GM23338 (cell line): ENCODE results near the gene JHY.

Source experiments
- CREB1 ChIP-seq: fragments of 250-450 bp; sonication (Bioruptor Pico); IDR thresholded peaks from 2 replicates; pipeline ENCODE4 v1.5.0; 2020; ENCODE audit warnings: low read depth, mild to moderate bottlenecking, moderate library complexity
- CTCF ChIP-seq, 2 experiments: fragments of 200-600 bp in 1 of 2; sonication (generic) in 1 of 2; conservative IDR thresholded peaks; 2 replicates each; pipeline versions ENCODE4 v1.5.1 to v1.6.1; 2016 to 2017; ENCODE audit warnings: antibody characterized with exemption in 2 of 2, low read depth in 2 of 2, mild to moderate bottlenecking in 2 of 2, moderate library complexity in 1 of 2
- EZH2 ChIP-seq: fragments of 200-600 bp; sonication (generic); IDR thresholded peaks from one replicate; pipeline ENCODE4 v1.8.0; 2017; ENCODE audit warnings: antibody characterized with exemption, mild to moderate bottlenecking, low read depth; ENCODE audit not compliant: unreplicated experiment
- EZH2phosphoT487 ChIP-seq: fragments of 200-600 bp; sonication (generic); IDR thresholded peaks from one replicate; pipeline ENCODE4 v1.8.1; 2018; ENCODE audit warnings: antibody characterized with exemption; ENCODE audit not compliant: unreplicated experiment
- JUNB ChIP-seq: IDR thresholded peaks from one replicate; pipeline ENCODE4 v1.6.1; 2016; ENCODE audit warnings: antibody characterized with exemption; ENCODE audit not compliant: unreplicated experiment
- NANOG ChIP-seq: IDR thresholded peaks from 2 replicates; pipeline ENCODE4 v1.6.1; 2016; ENCODE audit warnings: antibody characterized with exemption, borderline replicate concordance
- POLR2AphosphoS5 ChIP-seq: IDR thresholded peaks from 2 replicates; pipeline ENCODE4 v1.6.1; 2016; ENCODE audit warnings: antibody characterized with exemption, low read depth
- REST ChIP-seq: IDR thresholded peaks from one replicate; pipeline ENCODE4 v1.6.1; 2018; ENCODE audit warnings: antibody characterized with exemption; ENCODE audit not compliant: unreplicated experiment
- STAT1 ChIP-seq: IDR thresholded peaks from one replicate; pipeline ENCODE4 v1.6.1; 2016; ENCODE audit warnings: antibody characterized with exemption; ENCODE audit not compliant: unreplicated experiment
- ZNF331 ChIP-seq: fragments of 250-450 bp; sonication (Bioruptor Pico); IDR thresholded peaks from 2 replicates; pipeline ENCODE4 v1.5.0; 2020; ENCODE audit warnings: low read depth, mild to moderate bottlenecking, moderate library complexity
- TF ChIP-seq, protein P1 (sequence below): fragments of 250-450 bp; sonication (Bioruptor Pico); IDR thresholded peaks from 2 replicates; pipeline ENCODE4 v1.5.0; 2020; ENCODE audit warnings: mild to moderate bottlenecking, moderate library complexity
- TF ChIP-seq, protein P2 (sequence below): IDR thresholded peaks from 2 replicates; pipeline ENCODE4 v1.6.1; 2016; ENCODE audit warnings: antibody characterized with exemption

DNA sequence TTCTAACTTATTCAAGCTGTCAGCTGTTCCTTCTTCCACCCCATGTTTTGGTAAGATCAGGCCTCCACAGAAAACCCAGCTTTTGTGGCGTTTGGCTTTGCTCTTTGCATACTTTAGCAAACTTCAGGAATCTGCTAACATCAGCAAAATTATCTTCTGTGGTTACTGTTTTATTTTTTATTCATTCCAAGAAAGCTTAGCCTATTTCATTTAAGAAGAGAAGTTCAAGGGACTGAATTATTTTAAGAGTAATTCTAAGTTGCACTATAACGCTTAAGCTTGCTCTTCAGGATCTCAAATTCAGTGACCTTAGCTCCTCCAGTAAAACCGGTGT is 1.1 kb downstream of the JHY start:
- no peak for TF ChIP-seq POLR2AphosphoS5
- TF ChIP-seq CTCF (conservative IDR thresholded peaks at IDR 0.05; ENCODE audit: low read depth in 2 of 2), result no peak
- TF ChIP-seq EZH2, result no peak
- TF ChIP-seq REST, result no peak
- no peak for TF ChIP-seq EZH2phosphoT487
- no peak for TF ChIP-seq NANOG
- TF ChIP-seq JUNB, result no peak
- no peak for TF ChIP-seq CREB1
- TF ChIP-seq STAT1, result no peak
- no peak for TF ChIP-seq ZNF331
- TF ChIP-seq, protein P1, sequence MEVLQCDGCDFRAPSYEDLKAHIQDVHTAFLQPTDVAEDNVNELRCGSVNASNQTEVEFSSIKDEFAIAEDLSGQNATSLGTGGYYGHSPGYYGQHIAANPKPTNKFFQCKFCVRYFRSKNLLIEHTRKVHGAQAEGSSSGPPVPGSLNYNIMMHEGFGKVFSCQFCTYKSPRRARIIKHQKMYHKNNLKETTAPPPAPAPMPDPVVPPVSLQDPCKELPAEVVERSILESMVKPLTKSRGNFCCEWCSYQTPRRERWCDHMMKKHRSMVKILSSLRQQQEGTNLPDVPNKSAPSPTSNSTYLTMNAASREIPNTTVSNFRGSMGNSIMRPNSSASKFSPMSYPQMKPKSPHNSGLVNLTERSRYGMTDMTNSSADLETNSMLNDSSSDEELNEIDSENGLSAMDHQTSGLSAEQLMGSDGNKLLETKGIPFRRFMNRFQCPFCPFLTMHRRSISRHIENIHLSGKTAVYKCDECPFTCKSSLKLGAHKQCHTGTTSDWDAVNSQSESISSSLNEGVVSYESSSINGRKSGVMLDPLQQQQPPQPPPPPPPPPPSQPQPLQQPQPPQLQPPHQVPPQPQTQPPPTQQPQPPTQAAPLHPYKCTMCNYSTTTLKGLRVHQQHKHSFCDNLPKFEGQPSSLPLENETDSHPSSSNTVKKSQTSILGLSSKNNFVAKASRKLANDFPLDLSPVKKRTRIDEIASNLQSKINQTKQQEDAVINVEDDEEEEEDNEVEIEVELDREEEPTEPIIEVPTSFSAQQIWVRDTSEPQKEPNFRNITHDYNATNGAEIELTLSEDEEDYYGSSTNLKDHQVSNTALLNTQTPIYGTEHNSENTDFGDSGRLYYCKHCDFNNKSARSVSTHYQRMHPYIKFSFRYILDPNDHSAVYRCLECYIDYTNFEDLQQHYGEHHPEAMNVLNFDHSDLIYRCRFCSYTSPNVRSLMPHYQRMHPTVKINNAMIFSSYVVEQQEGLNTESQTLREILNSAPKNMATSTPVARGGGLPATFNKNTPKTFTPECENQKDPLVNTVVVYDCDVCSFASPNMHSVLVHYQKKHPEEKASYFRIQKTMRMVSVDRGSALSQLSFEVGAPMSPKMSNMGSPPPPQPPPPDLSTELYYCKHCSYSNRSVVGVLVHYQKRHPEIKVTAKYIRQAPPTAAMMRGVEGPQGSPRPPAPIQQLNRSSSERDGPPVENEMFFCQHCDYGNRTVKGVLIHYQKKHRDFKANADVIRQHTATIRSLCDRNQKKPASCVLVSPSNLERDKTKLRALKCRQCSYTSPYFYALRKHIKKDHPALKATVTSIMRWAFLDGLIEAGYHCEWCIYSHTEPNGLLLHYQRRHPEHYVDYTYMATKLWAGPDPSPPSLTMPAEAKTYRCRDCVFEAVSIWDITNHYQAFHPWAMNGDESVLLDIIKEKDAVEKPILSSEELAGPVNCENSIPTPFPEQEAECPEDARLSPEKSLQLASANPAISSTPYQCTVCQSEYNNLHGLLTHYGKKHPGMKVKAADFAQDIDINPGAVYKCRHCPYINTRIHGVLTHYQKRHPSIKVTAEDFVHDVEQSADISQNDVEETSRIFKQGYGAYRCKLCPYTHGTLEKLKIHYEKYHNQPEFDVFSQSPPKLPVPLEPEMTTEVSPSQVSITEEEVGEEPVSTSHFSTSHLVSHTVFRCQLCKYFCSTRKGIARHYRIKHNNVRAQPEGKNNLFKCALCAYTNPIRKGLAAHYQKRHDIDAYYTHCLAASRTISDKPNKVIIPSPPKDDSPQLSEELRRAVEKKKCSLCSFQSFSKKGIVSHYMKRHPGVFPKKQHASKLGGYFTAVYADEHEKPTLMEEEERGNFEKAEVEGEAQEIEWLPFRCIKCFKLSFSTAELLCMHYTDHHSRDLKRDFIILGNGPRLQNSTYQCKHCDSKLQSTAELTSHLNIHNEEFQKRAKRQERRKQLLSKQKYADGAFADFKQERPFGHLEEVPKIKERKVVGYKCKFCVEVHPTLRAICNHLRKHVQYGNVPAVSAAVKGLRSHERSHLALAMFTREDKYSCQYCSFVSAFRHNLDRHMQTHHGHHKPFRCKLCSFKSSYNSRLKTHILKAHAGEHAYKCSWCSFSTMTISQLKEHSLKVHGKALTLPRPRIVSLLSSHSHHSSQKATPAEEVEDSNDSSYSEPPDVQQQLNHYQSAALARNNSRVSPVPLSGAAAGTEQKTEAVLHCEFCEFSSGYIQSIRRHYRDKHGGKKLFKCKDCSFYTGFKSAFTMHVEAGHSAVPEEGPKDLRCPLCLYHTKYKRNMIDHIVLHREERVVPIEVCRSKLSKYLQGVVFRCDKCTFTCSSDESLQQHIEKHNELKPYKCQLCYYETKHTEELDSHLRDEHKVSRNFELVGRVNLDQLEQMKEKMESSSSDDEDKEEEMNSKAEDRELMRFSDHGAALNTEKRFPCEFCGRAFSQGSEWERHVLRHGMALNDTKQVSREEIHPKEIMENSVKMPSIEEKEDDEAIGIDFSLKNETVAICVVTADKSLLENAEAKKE (CRISPR knock-in tag), result no peak
- TF ChIP-seq, protein P2, sequence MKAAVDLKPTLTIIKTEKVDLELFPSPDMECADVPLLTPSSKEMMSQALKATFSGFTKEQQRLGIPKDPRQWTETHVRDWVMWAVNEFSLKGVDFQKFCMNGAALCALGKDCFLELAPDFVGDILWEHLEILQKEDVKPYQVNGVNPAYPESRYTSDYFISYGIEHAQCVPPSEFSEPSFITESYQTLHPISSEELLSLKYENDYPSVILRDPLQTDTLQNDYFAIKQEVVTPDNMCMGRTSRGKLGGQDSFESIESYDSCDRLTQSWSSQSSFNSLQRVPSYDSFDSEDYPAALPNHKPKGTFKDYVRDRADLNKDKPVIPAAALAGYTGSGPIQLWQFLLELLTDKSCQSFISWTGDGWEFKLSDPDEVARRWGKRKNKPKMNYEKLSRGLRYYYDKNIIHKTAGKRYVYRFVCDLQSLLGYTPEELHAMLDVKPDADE, result no peak
